Ovary (tissue), 9 donors: ENCODE measurements around the gene THRA. TPM values are rescaled to one million over a fixed set of nuclear protein-coding genes. Genes with fewer than 3 reads are reported as not detected.

ENCODE experiments used
- DNase-seq, 5 donors: peaks; one replicate each; pipeline ENCODE4 v3.0.0-alpha.2; 2019 to 2020
- H3K27ac ChIP-seq, 2 donors: fragments of 200-600 bp; one replicate each; pipeline versions ENCODE4 v1.5.1 to v1.8.0; 2019 to 2022
- H3K27me3 ChIP-seq: fragments of 200-600 bp; one replicate; pipeline ENCODE4 v1.8.0; 2022
- H3K36me3 ChIP-seq: fragments of 200-600 bp; sonication (generic); one replicate; pipeline ENCODE4 v1.5.1; 2019
- H3K4me1 ChIP-seq: one replicate; pipeline ENCODE4 v1.8.1; 2013; ENCODE audit warnings: mild to moderate bottlenecking, moderate library complexity; ENCODE audit not compliant: insufficient read depth
- H3K4me3 ChIP-seq: fragments of 200-600 bp; sonication (generic); one replicate; pipeline ENCODE4 v1.5.1; 2017
- H3K9me3 ChIP-seq, 2 donors: fragments of 200-600 bp in 1 of 2; sonication (generic) in 1 of 2; one replicate each; pipeline versions ENCODE4 v1.5.1 to v1.8.1; 2013 to 2019; ENCODE audit warnings: mild to moderate bottlenecking in 1 of 2, moderate library complexity in 1 of 2
- CTCF ChIP-seq, 3 donors: fragments of 450-650 bp in 2 of 3; fragments of 200-600 bp in 1 of 3; IDR thresholded peaks; one replicate each; pipeline versions ENCODE4 v1.5.1 to v1.8.0; 2016 to 2022; ENCODE audit warnings: antibody characterized with exemption in 3 of 3, mild to moderate bottlenecking in 1 of 3
- EP300 ChIP-seq: sonication (generic); formaldehyde crosslinking; IDR thresholded peaks from one replicate; pipeline ENCODE4 v1.6.1; 2017; ENCODE audit warnings: antibody characterized with exemption
- POLR2A ChIP-seq: fragments of 450-650 bp; IDR thresholded peaks from one replicate; pipeline ENCODE4 v1.6.1; 2017; ENCODE audit warnings: antibody characterized with exemption, mild to moderate bottlenecking, moderate library complexity
- WGBS, 3 donors: extraction: QIAGEN DNeasy Blood & Tissue Kit in 1 of 3; methylation state at CpG; one replicate each; pipeline versions ENCODE4 v1.1.5 to v1.1.7; 2013 to 2017; 5-methylcytosine and 5-hydroxymethylcytosine counted together
- intact Hi-C, 4 donors: fragments of 100-400 bp; cut with DNase I; formaldehyde crosslinking; loops; one replicate each; pipeline versions ENCODE4 v1.11.0 to v1.15.1; 2022 to 2023
- polyA plus RNA-seq, 2 donors: library from polyadenylated mRNA; stranded (reverse); fragments of 200-250 nt in 1 of 2; fragments of 350-450 nt in 1 of 2; fragmentation: Illumina TruSeq in 1 of 2; extraction: RNeasy Lipid Tissue Mini Kit (QIAGEN cat#74804) in 1 of 2; gene quantifications; one replicate each; pipeline ENCODE4 v1.2.3, GENCODE V29; 2013 to 2014
- total RNA-seq, 7 donors: library from RNA; depleted of rRNA in 2 of 7; stranded (reverse); fragments of >200 nt in 2 of 7; fragmentation: NEBNext Ultra II Directional in 3 of 7; extraction: Animal tissue kit (Norgen Biotek cat#: 25700) in 3 of 7; gene quantifications; one replicate each; pipeline versions ENCODE4 v1.1.0 to v1.2.4, GENCODE V29; 2016 to 2023
- donor health status: DM: no; HTN: no; CAD: no; lungs with moderate emphysema.
- donor health status: DM: no; HTN: no; CAD: no.
- donor health status: Bipolar disorder and iron deficiency.
- donor health status: DM: yes; HTN: yes; CAD: no.
- donor health status: DM: no; HTN: no; CAD: no.
- donor health status: DM: yes; HTN: yes; CAD: no.

THRA gene
- total and polyA plus RNA-seq, 9 donors, result 51.4 to 129 (median 87.2) TPM

DNA sequence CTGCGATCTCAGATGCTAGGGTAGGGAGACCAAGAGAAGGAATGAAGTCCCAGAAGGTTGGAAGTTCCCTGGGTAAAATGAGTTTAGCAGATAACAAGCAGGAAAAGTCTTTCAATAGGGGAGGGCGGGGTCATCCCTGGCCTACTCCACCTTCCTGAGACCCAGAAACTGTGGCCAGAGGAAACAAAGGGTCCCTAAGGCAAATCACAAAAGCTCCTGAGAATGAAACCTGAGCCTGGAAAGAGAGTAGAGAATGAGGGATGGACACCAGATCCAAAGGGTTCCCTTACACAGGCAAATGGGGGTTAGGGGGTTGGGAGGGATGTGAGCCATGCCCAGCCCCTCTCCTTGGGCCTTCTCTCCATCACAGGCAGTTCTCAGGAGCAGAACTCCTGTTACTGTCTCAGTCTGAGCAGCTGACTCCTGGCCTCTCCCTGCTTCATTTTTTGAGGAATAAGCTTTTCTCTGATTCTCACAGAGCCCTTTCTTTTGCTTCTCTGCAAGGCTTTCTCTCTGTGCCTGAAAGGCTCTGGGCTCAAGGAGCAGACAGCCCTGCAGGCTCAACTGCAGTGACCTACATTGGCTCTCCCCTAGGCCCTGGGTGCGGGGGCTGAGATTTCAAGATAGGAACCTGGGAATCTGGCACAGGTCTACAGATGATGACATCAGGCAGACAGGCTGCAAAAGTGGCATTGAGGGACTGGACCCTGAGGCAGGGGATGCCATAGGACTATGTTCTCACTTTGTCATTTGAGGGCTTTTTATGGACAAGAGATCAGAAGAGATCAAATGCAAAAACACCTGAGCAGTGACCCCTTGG lies 47.5 kb downstream of the THRA start:
- intact Hi-C loops, result loop anchor here in 3 of 4 donors (5.0 to 10.0 kb wide), 5 partner anchors 38 to 93 kb away; partner anchors contain the start of genes CSF3 (in 1 of the 3) and THRA (in 1 of the 3)
- H3K9me3 ChIP-seq, result no peaks in the 10 kb centered on the region
- WGBS, 3 donors, result 72 to 73% (median 73%) methylated on average over 3 of the region's 3 CpGs
- H3K4me1 ChIP-seq, result peaks cover 38% of the 10 kb centered on the region
- TF ChIP-seq CTCF (IDR thresholded peaks at IDR 0.05), result no peak
- TF ChIP-seq POLR2A, result no peak
- no peak for TF ChIP-seq EP300
- no peak overlapping the region for H3K4me3 ChIP-seq
- H3K27ac ChIP-seq, result peak overlapping the region; percentile 89 to 91
- no peaks in the 10 kb centered on the region for H3K36me3 ChIP-seq
- no peaks in the 10 kb centered on the region for H3K27me3 ChIP-seq
- DNase-seq, result peak in 4 of 5 donors; percentile 21 to 55 (median 50)

DNA sequence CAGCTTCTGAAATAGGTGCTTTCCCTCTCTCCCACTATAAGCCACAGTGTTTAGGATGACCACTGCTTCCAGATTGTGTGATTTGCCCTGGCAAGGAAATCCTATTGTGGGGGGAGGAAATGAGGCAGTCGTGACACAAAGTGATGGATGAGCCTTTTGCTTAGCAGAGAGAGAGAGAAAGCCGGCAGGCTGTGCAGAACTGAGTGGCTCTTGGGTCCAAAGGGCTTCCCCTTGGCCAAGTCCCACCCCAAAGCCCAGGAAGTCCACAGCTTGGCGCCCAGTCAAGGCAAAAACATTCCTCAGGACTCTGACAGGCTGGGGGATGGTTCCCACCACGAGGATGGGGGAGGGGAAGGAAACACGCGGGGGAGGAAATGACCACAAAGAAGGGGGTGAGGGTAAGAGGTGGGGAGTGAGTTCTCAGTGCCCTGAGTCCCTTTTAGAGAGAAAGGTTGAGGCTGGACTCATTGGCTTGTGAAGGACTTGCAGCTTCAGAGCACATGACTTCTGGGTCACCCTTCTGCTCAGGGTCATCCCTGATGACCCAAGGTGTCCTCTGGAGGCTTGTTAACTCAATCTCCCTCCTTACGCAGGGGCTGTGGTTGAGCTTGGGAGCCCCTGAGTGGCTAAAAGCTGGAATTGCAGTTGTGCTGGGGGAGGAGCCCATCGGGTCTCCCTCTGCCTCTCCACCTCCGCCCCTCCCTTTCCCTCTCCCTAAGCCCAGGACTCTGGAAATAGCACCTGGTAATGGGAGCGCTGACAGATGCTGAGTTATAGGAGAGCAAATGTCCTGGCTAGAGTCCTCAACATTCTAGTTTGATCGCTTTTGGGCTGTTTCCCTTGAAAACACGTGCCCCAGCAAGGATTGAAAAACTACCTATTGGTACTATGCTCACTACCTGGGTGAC lies 48.7 kb downstream of the THRA start:
- peak; percentile 95 to 99 (median 97) for DNase-seq
- Histone ChIP-seq H3K27me3 (no peaks in the 10 kb centered on the region), H3K4me1 (peaks cover 27% of the 10 kb centered on the region), H3K27ac (peak overlapping the region; percentile 89 to 91), H3K4me3 (no peak overlapping the region), H3K36me3 (no peaks in the 10 kb centered on the region), H3K9me3 (no peaks in the 10 kb centered on the region)
- TF ChIP-seq EP300 (peak; percentile 77), POLR2A (no peak), CTCF (IDR thresholded peaks at IDR 0.05) (peak; percentile 58 to 95 (median 91))
- 0 to 1% (median 1%) methylated on average over 12 of the region's 12 CpGs for WGBS, 3 donors
- intact Hi-C loops, result loop anchor here in 3 of 4 donors (5.0 to 10.0 kb wide), 5 partner anchors 39 to 94 kb away; partner anchors contain the start of genes CSF3 (in 1 of the 3) and THRA (in 1 of the 3)

- TF ChIP-seq EP300 (no peak), POLR2A (no peak), CTCF (IDR thresholded peaks at IDR 0.05) (no peak)
Observed at GRCh38 chr17:40112191-40112711, 49.5 kb downstream of the THRA start.

GRCh38 chr17:40112718-40113109 lies 49.9 kb downstream of the THRA start:
- peak in 4 of 5 donors; percentile 27 to 58 (median 36) for DNase-seq
- Histone ChIP-seq H3K4me3 (no peak overlapping the region), H3K4me1 (peaks cover 19% of the 10 kb centered on the region), H3K27ac (peak overlapping the region; percentile 89 to 91), H3K9me3 (no peaks in the 10 kb centered on the region), H3K36me3 (no peaks in the 10 kb centered on the region), H3K27me3 (no peaks in the 10 kb centered on the region)
- no peak for TF ChIP-seq POLR2A
- no peak for TF ChIP-seq CTCF (IDR thresholded peaks at IDR 0.05)
- TF ChIP-seq EP300, result no peak
- intact Hi-C loops, result loop anchor here in 3 of 4 donors (5.0 to 10.0 kb wide), 5 partner anchors 40 to 95 kb away; partner anchors contain the start of genes CSF3 (in 1 of the 3) and THRA (in 1 of the 3)
- WGBS, 3 donors, result 19 to 28% (median 24%) methylated on average over 4 of the region's 4 CpGs

More at GRCh38 chr17:40112191-40112711, 49.5 kb downstream of the THRA start:
- H3K4me3 ChIP-seq, result no peak overlapping the region
- peak in 2 of 5 donors; percentile 29 to 32 for DNase-seq
- peak overlapping the region; percentile 89 to 91 for H3K27ac ChIP-seq
- peaks cover 23% of the 10 kb centered on the region for H3K4me1 ChIP-seq
- intact Hi-C loops, result loop anchor here in 3 of 4 donors (5.0 to 10.0 kb wide), 5 partner anchors 40 to 95 kb away; partner anchors contain the start of genes CSF3 (in 1 of the 3) and THRA (in 1 of the 3)
- H3K27me3 ChIP-seq, result no peaks in the 10 kb centered on the region
- no peaks in the 10 kb centered on the region for H3K9me3 ChIP-seq
- 2 to 12% (median 2%) methylated on average over 2 of the region's 2 CpGs for WGBS, 3 donors
- H3K36me3 ChIP-seq, result no peaks in the 10 kb centered on the region
